HG02623 (cell line): Measurements from ENCODE around the gene SCAMP2.

Experiments used
- ATAC-seq: cut with Tn5 transposase; IDR thresholded peaks from one replicate; pipeline ENCODE4 v1.9.1; 2021; ENCODE audit warnings: moderate library complexity; ENCODE audit not compliant: unreplicated experiment

Gene SCAMP2

DNA sequence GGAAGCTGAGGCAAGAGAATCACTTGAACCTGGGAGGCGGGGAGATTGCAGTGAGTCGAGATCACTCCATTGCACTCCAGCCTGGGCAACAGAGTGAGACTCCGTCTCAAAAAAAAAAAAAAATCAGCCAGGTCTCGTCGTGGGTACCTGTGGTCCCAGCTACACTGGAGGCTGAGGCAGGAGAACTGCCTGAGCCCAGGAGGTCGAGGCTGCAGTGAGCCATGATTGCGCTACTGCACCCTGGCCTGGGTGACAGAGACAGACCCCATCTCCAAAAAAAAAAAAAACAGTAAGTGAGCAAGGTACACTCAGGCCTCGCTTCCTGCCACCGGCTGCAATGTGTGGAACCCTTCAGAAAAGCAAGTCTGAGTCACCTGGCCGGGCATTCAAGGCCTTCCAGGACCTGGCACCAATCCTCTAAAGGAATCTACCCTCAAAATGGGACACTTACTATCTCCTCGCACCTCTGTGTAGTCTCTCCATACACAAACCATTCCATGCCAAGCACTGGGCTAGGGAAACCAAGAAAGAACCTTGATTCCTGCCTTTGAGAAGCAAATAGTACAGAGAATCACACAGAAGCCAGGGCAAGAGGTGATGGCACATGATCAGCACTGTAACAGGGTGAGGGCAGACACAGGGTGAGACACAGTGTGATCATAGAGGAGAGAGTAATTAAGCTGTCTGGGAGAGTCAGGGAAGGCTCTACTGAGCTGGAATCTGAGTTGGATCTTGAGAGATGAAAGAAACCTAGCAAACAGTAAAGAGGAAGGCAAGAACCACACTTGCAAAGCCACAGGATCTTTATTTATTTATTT, 9.7 kb downstream of the SCAMP2 start:
- ATAC-seq, result no peak

DNA sequence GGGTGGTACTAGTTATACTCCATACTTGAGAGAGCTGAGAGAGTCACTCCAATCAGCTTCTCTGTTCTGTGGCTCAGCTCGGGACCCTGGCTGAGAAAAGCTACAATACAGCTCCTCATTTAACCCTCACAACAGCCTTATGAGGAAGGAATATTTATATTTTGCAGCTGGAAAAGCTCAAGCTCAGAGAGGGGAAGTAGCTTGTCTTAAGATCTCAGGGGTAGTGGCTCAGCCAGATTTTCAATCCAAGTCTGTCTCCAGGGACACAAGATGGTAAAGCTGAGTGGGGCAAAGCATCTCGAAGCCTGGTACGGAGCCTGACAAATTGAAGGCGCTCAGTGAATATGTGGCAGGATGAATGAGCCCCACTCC, 14.8 kb downstream of the SCAMP2 start:
- ATAC-seq, result no peak

DNA sequence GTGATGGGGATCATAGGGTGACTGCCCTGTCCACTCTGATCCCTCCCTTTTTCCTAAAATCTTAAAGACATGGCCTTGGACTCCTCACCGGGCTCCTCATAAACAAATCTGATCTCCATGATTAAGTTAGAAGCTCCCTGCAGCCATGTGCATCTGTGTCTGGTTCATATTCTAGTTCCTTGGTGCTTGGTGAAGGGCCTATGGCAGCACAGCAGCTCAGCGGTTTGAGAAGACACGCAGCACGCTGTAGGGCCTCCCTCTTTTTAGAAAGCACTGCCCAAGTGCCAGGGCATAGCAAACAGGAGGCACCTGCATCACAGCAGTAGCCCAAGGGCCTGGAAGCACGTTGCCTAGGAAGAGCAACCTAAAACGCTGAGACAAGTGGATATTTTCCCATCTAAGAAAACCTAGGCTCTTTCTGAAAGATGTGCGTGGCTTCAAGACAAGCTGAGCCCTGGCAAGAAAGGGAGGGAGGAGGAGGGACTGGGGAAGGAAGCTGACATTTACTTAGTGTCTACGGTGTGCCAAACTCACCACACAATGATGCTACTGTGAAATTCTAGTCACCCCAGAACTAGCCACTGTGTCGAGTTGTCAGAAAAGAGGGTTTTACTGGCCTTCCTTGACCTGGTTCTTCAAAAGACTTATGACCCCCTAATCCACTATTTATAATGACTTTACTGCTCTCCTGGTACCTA, 15.3 kb downstream of the SCAMP2 start:
- no peak for ATAC-seq

DNA sequence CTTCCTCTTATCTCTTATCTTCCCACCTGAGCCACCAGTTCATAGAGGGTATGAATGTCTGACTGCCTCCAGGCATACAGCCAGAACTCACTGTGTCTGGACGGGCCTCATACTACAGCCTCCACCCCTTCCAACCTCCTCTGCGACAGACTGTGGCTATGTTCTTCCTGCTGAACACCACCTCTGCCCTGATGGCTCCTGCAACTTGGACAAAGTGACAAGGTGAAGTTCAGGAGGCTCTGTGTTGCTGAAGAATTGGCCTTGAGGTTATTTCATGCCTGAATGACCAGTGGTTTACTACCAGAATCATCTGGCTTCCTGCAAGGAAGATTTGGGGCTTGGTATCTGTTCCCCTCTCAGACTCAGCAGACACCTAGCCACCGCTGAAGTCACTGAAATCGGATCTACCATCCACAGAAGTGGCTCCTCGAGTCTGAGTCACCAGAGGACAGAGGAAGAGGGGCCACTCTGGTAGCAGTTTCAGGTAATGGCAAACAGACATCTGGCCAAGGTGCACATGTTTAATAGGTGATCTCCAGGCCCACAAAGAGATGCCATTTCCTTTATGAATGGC, 16.0 kb downstream of the SCAMP2 start:
- ATAC-seq, result no peak

DNA sequence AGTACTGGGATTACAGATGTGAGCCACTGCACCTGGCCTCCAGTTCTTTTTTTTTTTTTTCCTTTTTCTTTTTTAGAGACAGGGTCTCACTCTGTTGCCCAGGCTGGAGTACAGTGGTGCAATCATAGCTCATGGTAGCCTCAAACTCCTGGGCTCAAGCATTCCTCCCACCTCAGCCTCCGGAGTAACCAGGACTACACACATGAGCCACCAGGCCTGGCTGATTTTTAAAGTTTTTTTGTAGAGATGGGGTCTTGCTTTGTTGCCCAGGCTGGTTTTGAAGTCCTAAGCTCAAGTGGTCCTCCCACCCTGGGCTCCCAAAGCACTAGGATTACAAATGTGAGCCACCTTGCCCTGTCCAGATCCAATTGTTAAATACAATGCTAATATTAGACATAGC, 16.6 kb downstream of the SCAMP2 start:
- no peak for ATAC-seq

DNA sequence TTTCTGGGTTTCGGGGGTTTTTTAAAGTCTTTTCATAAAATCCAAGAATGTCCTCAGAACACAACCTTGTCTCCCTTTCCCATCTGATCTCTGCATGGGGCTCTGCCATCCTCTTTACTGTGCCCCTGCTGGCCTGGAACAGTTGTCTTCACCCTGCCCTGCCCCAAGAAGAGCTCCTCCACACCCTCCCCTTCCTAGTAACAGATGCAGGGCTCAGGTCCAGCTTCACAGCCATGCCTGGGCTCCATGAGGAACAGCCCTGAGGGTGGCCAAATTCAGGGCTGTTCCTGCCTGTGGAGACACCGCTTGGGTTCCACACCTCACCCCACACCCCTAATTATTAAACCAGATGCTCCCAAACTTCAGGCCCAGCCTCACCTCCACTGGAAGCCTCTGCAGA, 17.3 kb downstream of the SCAMP2 start:
- no peak for ATAC-seq

DNA sequence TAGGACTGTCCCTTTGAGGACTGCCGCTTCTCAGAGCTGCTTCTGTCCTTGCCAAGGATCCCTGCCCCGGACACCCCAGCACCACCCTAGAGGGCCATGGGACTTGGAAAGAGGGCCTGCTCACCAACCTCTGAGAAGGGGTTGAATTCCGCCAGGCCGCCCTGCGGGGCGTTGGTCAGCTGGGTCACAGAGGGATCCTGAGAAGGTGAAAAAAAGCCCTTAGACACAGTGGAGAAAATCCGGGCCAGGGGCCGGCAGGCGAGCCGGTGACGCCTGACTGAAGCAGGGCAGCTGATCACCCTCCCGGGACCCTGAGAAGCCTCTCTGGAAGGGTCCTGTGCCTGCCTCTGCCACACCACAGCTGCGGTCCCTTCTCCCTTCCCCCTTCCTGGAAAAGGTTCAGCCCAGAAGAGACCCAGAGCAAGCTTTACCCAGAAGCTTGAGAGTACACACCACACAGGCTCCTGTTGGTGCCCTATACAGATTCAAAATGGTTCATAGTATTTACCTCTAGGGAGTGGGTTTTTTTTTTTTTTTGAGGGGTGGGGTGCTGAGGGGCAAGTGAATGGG, 18.6 kb downstream of the SCAMP2 start:
- ATAC-seq, result no peak

DNA sequence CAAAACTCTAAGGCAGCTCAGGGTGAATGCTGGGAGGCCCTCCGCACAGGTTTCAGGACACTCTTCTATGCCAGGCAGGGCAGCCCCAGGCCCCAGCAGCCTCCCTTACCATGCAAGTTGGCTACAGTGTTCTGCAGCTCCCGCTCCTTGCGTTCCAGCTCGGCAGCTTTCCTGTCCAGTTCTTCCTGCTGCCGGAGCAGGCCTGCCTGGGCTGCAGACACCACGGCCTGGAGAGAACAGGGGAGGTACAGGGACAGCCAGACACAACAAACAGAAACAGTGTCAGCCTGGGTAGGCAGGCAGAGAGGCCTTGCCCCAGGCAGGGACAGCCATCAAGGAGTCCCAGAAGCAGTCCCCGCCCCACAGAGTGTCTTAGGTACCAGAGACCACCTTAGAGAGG, 21.2 kb downstream of the SCAMP2 start:
- ATAC-seq, result no peak

DNA sequence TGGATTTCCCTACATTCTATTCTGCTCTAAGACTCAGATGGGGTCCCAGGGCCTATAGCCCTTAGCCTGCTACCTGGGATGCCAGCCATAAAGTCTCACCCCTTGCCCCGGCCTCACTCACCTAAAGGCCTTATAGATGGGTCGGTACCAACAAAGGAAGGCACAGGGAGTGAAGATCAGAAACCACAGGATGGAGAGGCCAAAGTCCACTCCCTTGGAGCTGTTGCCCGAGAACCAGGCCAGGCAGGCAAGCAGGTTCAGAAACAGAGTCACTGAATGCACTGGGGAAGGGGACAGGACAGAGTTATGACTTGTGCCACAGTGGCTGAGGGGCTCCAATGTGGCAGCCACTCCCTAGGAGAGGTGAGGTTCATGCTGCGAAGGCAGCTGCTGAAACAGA, 22.8 kb downstream of the SCAMP2 start:
- no peak for ATAC-seq

DNA sequence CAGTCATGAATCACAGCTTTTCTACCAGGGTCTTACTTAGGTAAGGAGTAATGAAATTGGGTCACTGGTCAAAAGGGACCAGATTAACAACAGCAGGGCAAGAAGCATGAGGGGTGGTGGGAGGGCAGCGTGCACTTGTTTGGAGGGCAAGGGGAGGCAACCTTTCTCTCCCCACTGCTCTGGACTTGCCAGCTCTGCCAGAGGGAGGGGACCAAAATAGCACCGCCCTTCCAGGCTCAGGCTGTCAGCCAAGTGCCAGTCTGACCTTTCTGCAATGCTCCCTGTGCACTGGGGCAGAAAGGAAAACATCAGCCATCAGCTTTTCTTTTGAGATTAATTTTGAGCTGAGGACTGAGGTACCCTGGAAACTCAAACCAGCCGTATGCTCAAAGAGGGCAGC, 25.7 kb downstream of the SCAMP2 start:
- no peak for ATAC-seq

DNA sequence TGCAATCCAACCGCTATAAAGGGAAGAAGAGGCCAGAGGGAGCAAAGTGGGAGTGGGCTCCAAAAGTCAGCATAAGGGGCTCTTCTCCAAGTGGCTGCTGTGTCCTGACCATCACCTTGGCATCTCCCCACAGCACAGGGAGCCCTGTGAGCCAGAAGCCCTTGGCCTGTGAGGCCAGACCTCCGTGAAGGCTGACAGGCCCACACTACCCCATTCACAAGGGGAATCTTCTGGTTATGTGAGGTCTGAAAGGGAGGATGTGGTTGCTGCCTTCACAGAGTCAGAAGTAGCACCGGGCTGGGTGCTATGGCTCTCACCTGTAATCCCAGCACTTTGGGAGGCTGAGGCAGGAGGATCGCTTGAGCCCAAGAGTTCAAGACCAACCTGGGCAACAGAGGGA, 27.6 kb downstream of the SCAMP2 start:
- ATAC-seq, result no peak

DNA sequence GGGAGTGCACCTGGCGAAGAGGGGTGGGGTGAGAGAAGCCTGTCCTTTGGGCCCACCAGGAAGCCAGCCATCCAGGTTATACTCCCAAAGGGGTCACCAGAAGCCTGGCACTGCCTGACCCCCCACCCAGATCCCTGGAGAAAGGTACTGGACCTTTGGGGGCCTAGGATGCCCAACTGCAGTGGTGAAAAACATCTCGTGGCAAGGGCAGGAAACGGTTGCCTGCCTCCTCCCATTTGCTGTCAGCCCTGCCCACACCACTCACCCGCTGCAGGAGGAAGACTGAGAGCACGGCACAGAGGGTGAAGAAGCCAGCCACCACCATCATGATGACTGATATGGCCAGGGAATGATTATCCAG, 28.0 kb downstream of the SCAMP2 start:
- no peak for ATAC-seq

DNA sequence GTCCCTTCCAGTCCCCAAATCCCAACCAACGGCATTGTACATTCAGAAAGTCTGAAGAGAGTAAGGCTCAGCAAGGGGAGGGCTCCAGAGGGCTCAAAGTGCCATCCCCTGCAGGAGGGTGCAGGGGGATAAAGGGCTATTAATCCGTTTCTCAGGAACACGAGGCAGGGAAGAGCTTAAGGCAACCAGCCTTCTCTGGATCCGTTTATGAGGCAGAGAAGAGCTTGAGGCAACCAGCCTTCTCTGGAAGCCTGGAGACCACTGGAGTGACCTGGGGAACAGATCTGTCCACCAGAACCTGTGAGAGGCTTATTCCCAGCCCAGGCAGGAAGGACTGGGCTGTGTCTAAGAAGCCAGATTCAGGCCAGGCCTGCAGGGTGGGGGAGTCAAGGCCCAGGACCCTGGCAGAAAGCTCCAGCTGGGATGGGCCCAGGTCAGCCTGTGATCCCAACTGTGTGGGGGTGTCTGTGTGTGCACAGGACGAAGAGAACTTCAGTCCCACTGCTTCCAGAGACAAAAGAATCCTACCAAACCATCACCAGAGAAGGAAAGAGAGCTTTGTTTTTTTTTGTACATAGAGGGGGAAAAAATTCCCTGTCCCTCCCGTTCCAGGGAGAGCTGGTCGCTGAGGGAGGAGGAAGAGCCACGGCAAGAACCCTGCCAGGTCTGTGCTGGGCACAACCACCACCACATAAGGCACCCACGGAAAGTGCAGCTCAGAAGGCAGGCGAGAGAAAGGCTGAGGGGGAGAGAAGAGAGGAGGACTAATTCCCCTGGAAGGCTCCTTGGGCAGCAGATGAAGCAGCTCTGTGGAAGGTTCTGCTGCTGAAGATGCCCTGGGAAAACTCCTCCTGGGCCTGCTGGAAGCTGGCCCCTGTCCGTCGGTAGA, 28.6 kb downstream of the SCAMP2 start:
- no peak for ATAC-seq

DNA sequence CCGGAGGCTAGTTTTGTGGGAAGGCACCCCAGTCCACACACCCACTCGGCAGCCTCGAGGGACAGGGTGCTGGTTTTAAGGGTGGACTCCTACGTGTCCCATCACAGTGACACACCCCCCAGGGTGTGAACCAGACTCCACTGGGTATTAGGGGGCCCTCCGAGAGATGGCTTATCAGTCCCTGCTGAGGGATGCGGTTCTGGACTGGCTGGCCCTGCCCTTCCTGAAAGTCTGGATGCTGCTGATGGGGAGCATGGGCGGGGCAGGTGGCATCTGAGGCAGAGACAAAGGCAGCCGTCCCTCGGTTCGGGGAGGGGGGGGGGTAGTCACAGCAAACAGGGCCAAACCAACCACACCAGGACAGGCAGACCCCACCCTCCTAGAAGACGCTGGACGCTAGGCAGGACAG, 29.3 kb downstream of the SCAMP2 start:
- ATAC-seq, result no peak

DNA sequence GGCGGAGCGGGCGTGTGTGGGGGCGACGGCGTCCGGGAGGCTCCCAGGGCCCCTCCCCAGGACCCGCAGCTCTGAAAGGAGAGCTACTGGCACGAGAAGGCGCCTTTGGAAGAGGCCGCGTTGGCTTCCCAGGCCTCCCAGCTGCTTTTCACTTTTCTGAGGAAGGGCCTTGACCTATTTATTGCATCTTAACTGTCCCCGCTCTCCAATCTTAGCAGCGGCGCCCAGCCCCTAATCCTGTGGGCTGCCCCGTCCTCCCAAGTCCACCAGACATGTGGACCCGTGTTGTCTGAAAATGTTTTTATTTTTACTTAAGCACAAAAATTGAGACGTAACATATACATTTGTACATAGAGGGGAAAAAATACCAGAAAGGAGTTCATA, 29.7 kb downstream of the SCAMP2 start:
- no peak for ATAC-seq

DNA sequence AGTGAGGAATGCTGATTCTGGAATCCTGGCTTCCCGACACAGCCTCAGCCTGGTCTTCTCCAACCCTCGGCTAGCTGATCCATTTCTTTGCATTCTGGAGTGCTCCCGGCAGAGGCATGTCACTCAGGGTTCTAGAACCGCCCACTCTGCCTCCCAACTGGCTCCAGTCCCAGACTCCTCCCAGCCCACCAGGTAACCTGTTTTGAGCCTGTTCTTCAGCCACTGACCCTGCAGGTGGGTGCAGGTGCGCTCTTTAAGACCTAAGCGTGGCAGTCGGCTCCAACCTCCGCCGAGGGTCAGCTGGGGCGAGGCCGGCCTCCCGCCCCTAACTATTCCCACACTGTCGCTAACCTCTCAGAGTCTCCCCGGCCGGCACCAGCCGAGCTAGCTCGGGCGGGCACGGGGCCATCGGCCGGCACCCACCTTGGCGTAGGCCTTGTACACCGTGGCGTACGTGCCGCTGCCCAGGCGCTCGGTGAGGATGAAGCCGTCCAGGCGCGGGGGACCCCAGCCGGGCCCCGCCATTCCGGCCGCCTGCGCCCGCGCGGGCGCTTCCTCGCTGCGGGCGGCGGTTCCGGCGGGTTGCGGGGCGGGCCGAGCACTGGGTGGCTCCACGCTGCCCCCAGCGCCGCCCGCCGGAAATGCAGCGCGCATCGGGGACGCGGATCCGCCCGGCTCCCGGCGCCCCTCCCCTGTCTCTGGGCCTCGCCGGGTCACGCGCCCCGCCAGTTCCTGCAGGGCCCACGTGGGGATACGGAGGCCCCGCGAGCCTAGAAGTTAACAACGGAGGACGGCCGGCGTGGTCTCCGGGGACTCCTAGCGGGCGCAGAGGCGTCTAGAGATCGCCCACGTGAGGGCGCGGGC, 30.4 kb downstream of the SCAMP2 start, which contains the start of gene ULK3:
Gene ULK3, minus strand, starts transcription at position 576 of the 864 bp plus-strand sequence. Its CDS starts 51 bp downstream, at position 525.
- ATAC-seq, result peak; percentile 63

DNA sequence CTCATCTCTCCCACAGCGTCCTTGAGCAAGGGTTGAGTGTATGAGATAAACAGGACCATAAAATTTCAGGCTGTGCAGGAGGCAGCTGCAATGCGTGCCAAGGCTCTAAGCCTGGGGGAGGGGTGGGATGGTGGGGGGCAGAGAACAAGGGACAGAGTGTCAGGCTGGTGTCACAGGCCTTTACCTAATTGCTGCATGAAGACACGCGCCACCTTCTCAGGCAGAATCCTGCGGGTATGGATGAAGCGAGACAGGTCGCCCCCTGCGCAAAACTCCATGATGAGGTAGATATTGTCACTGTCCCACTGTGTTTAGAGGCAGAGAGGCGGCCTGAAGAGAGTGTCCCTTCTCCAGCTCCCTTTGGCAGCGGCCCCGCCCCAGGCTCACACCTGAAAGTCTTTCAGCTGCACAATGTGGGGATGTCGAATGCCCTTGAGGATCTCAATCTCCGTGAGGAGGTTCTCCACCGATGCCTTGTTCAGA, 31.2 kb downstream of the SCAMP2 start:
- no peak for ATAC-seq

DNA sequence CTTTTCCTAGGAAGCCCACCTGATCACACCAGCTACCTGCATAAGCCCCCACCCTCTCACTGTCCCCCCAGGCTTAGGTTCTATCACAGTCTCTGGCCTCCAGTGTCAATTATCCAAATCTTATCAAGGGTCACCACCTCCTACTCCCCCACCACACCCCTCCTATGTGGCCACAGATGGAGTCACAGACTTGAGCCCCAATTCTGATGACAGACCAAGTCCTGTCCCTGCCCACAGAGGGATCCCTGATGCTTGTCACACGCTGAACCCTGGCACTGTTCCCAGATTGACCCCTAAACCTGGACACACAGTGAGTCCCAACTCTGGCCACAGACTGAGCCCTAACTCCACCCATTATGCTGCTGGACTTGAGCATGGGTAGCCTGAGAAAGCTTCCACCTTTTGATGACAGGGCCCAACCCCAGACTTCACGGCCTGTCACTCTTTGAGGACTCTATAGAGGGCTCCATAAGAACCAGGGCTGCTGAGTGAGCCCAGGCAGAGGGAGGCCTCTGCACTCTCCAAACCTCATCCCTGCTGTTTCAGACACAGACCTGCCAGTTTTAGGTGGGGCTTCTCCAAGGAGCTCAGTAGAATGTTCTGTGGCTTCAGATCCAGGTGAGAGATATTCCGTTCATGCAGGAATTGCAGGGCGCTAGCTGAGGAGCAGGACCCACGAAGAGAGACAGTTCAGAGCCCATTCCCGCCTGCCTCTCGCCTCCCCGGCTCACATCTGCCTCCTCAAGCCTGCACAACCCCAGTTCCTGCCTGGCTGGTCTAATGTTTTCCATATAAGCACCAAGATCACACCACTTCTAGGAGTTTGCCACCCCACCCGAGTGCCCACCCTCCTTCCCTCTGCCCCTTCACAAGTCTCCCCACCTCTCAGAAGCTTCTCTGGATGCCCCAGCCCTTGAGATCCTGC, 32.1 kb downstream of the SCAMP2 start:
- no peak for ATAC-seq
